Stomach (tissue), 9 donors: ENCODE data around the gene TMCC2. TPM values are rescaled to one million over a fixed set of nuclear protein-coding genes. Genes with fewer than 3 reads are reported as not detected.

ENCODE experiments used
- DNase-seq, 2 donors: peaks; one replicate each; pipeline versions ENCODE4 v3.0.0 to v3.0.0-alpha.2; 2013 to 2019
- H3K27ac ChIP-seq, 5 donors: fragments of 200-600 bp in 4 of 5; sonication (generic) in 4 of 5; one replicate each; pipeline ENCODE4 v1.5.1; 2013 to 2019; ENCODE audit warnings: mild to moderate bottlenecking in 1 of 5, moderate library complexity in 1 of 5
- H3K27me3 ChIP-seq, 3 donors: fragments of 200-600 bp; sonication (generic); one replicate each; pipeline ENCODE4 v1.5.1; 2017 to 2019; ENCODE audit warnings: mixed run types in 1 of 3
- H3K36me3 ChIP-seq, 4 donors: fragments of 200-600 bp; sonication (generic); 1 replicate in 3 of 4; 2 replicates in 1 of 4; pipeline ENCODE4 v1.5.1; 2016 to 2019
- H3K4me1 ChIP-seq, 4 donors: fragments of 200-600 bp; sonication (generic); one replicate each; pipeline ENCODE4 v1.5.1; 2016 to 2019
- H3K4me3 ChIP-seq, 4 donors: fragments of 200-600 bp; sonication (generic) in 3 of 4; one replicate each; pipeline ENCODE4 v1.5.1; 2016 to 2019; ENCODE audit warnings: mild to moderate bottlenecking in 1 of 4
- H3K9me3 ChIP-seq, 4 donors: fragments of 200-600 bp; sonication (generic); one replicate each; pipeline ENCODE4 v1.5.1; 2016 to 2019
- CTCF ChIP-seq, 7 experiments: fragments of 450-650 bp in 4 of 7; fragments of 200-600 bp in 3 of 7; sonication (generic) in 3 of 7; IDR thresholded peaks; one replicate each; pipeline ENCODE4 v1.5.1; 2016 to 2019; ENCODE audit warnings: antibody characterized with exemption in 7 of 7, control low read depth in 2 of 7, mild to moderate bottlenecking in 1 of 7
- EP300 ChIP-seq: sonication (generic); formaldehyde crosslinking; IDR thresholded peaks from one replicate; pipeline ENCODE4 v1.6.1; 2017; ENCODE audit warnings: antibody characterized with exemption
- POLR2A ChIP-seq, 4 donors: fragments of 450-650 bp; IDR thresholded peaks; one replicate each; pipeline ENCODE4 v1.6.1; 2016; ENCODE audit warnings: antibody characterized with exemption in 4 of 4, control low read depth in 2 of 4, mild to moderate bottlenecking in 1 of 4, moderate library complexity in 1 of 4
- POLR2AphosphoS5 ChIP-seq, 3 donors: sonication (generic); formaldehyde crosslinking; IDR thresholded peaks; one replicate each; pipeline ENCODE4 v1.6.1; 2016; ENCODE audit warnings: antibody characterized with exemption in 3 of 3
- WGBS, 5 donors: extraction: QIAGEN DNeasy Blood & Tissue Kit in 3 of 5; methylation state at CpG; one replicate each; pipeline versions ENCODE4 v1.1.5 to v1.1.7; 2013 to 2018; 5-methylcytosine and 5-hydroxymethylcytosine counted together
- intact Hi-C: fragments of 100-400 bp; cut with DNase I; formaldehyde crosslinking; loops from one replicate; pipeline ENCODE4 v1.15.1; 2023; ENCODE audit warnings: low total_unique reads
- polyA plus RNA-seq, 3 donors: library from polyadenylated mRNA; stranded (reverse); fragments of 200-250 nt; gene quantifications; one replicate each; pipeline ENCODE4 v1.2.3, GENCODE V29; 2013
- total RNA-seq, 5 donors: library from RNA; depleted of rRNA; stranded (reverse); fragments of >200 nt; gene quantifications; one replicate each; pipeline versions ENCODE4 v1.1.0 to v1.2.3, GENCODE V29; 2014 to 2016
- donor health status: healthy with polysubstance abuse.
- donor health status: Bipolar disorder and iron deficiency.
- donor health status: healthy.

The TMCC2 gene
- total and polyA plus RNA-seq, 8 donors = 0.45 to 3.1 (median 1.5) TPM; not detected in 2

GRCh38 chr1:205267306-205267902, 39.7 kb downstream of the TMCC2 start:
- no peak overlapping the region for H3K4me3 ChIP-seq
- H3K9me3 ChIP-seq = no peaks in the 10 kb centered on the region
- DNase-seq = no peak
- peaks cover 0 to 25% (median 11%) of the 10 kb centered on the region in 4 donors for H3K36me3 ChIP-seq
- H3K4me1 ChIP-seq = peaks cover 8 to 39% (median 18%) of the 10 kb centered on the region in 4 donors
- H3K27me3 ChIP-seq = no peaks in the 10 kb centered on the region
- 68 to 76% (median 70%) methylated on average over 8 of the region's 8 CpGs for WGBS, 5 donors
- no peak overlapping the region for H3K27ac ChIP-seq
- no peak for TF ChIP-seq POLR2AphosphoS5 (IDR thresholded peaks at IDR 0.05)
- no peak for TF ChIP-seq POLR2A (IDR thresholded peaks at IDR 0.05)
- TF ChIP-seq CTCF (IDR thresholded peaks at IDR 0.05) = no peak
- no peak for TF ChIP-seq EP300
- intact Hi-C loops = no loop called here

GRCh38 chr1:205268846-205269680, 41.3 kb downstream of the TMCC2 start:
- DNase-seq = no peak
- 92 to 97% (median 95%) methylated on average over 31 to 48 of the region's 48 CpGs for WGBS, 5 donors
- H3K36me3 ChIP-seq = peaks cover 0 to 26% (median 11%) of the 10 kb centered on the region in 4 donors
- H3K4me3 ChIP-seq = no peak overlapping the region
- H3K4me1 ChIP-seq = peaks cover 8 to 41% (median 24%) of the 10 kb centered on the region in 4 donors
- H3K27ac ChIP-seq = no peak overlapping the region
- intact Hi-C loops = no loop called here
- no peaks in the 10 kb centered on the region for H3K9me3 ChIP-seq
- no peak for TF ChIP-seq EP300
- no peak for TF ChIP-seq CTCF (IDR thresholded peaks at IDR 0.05)
- no peak for TF ChIP-seq POLR2A (IDR thresholded peaks at IDR 0.05)
- H3K27me3 ChIP-seq = no peaks in the 10 kb centered on the region

GRCh38 chr1:205269711-205270110, 42.0 kb downstream of the TMCC2 start:
- DNase-seq = no peak
- Histone ChIP-seq H3K27me3 (no peaks in the 10 kb centered on the region), H3K4me1 (peaks cover 8 to 47% (median 30%) of the 10 kb centered on the region in 4 donors)

More at GRCh38 chr1:205269711-205270110, 42.0 kb downstream of the TMCC2 start:
- intact Hi-C loops = no loop called here
- TF ChIP-seq CTCF (IDR thresholded peaks at IDR 0.05) = no peak
- no peak for TF ChIP-seq POLR2AphosphoS5 (IDR thresholded peaks at IDR 0.05)
- no peak for TF ChIP-seq POLR2A (IDR thresholded peaks at IDR 0.05)
- TF ChIP-seq EP300 = no peak
- H3K4me3 ChIP-seq = no peak overlapping the region
- H3K27ac ChIP-seq = no peak overlapping the region
- H3K9me3 ChIP-seq = no peaks in the 10 kb centered on the region
- WGBS, 5 donors = 86 to 98% (median 91%) methylated on average over 6 to 8 of the region's 8 CpGs
- peaks cover 0 to 26% (median 11%) of the 10 kb centered on the region in 4 donors for H3K36me3 ChIP-seq
